Measurements from ENCODE around the gene BIN1.

The BIN1 gene

DNA sequence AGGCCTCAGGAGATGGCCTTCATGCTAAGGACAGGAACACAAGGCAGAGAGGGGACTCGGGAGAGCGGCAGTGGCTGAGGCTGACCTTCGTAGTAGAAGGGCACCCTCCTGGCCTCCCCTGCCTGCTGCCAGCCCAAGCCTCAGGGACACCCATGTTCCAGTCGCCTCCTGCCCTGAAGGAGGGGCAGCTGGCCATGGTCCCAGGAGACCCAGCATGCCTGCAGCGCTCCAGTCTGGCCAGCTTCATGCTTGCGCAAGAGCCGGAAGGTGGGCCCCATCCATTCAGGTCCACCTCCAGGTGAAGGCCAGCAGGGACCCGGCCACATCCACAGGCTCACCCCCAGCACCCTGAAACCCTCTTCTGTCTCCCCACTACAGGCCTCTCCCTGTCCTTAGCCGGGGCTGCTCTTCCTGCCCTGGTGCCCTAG is 35.0 kb downstream of the BIN1 start:
- no peak overlapping the region for H3K4me2 ChIP-seq (ENCODE audit: low read depth, low read length)
- no peak overlapping the region for H3K4me3 ChIP-seq (ENCODE audit: low read length)
- no peak overlapping the region for H3K27ac ChIP-seq (ENCODE audit: low read length)
- H3K9me3 ChIP-seq (replicated peaks; ENCODE audit: insufficient read depth, low read length), result no peaks in the 10 kb centered on the region
- H3K36me3 ChIP-seq (replicated peaks; ENCODE audit: insufficient read depth, low read length), result no peaks in the 10 kb centered on the region
- no peaks in the 10 kb centered on the region for H4K20me1 ChIP-seq (ENCODE audit: insufficient read depth, low read length)
- no peak for DNase-seq
- H2AFZ ChIP-seq (ENCODE audit: low read length), result no peak overlapping the region
- H3K27me3 ChIP-seq (replicated peaks; ENCODE audit: insufficient read depth, low read length), result no peaks in the 10 kb centered on the region
- no peaks in the 10 kb centered on the region for H3K9me2 ChIP-seq (replicated peaks; ENCODE audit: insufficient read depth, low read length)
- no peaks in the 10 kb centered on the region for H3K79me2 ChIP-seq (ENCODE audit: low read length)
- H3K4me1 ChIP-seq (ENCODE audit: low read length), result 0 out of 2 replicates have a peak, but pooled peaks cover 5% of the 10 kb centered on the region
- no peak overlapping the region for H3K9ac ChIP-seq (ENCODE audit: low read length)
- no peaks in the 10 kb centered on the region for H3F3A ChIP-seq (ENCODE audit: insufficient read depth, low read length)
- TF ChIP-seq, protein P1, sequence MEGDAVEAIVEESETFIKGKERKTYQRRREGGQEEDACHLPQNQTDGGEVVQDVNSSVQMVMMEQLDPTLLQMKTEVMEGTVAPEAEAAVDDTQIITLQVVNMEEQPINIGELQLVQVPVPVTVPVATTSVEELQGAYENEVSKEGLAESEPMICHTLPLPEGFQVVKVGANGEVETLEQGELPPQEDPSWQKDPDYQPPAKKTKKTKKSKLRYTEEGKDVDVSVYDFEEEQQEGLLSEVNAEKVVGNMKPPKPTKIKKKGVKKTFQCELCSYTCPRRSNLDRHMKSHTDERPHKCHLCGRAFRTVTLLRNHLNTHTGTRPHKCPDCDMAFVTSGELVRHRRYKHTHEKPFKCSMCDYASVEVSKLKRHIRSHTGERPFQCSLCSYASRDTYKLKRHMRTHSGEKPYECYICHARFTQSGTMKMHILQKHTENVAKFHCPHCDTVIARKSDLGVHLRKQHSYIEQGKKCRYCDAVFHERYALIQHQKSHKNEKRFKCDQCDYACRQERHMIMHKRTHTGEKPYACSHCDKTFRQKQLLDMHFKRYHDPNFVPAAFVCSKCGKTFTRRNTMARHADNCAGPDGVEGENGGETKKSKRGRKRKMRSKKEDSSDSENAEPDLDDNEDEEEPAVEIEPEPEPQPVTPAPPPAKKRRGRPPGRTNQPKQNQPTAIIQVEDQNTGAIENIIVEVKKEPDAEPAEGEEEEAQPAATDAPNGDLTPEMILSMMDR (IDR thresholded peaks at IDR 0.05; ENCODE audit: low read length), result no peak
- no peak for TF ChIP-seq EZH2phosphoT487 (IDR thresholded peaks at IDR 0.05; ENCODE audit: low read length)
- no peak for TF ChIP-seq EZH2 (optimal IDR thresholded peaks at IDR 0.05; ENCODE audit: low read depth, low read length)

DNA sequence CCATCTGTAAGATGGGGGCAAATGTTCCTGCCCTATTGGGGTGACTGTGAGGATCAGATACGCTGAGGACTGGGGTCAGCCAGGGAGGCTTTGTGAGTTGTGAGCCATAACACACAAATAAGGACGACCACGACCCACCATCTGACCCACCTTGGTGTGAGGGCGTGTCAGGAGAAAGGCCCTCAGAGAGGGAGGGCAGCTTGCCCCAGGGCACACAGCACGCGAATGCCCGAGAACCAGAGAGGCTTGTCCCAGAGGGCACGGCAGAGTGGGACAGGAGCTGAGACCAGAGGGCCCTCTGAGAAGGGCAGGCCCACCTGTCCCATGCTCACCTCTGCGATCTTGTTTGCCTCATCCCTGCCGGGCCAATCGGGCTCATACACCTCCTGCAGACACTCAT is 36.7 kb downstream of the BIN1 start:
- TF ChIP-seq, protein P1 (IDR thresholded peaks at IDR 0.05; ENCODE audit: low read length), result no peak
- TF ChIP-seq EZH2 (optimal IDR thresholded peaks at IDR 0.05; ENCODE audit: low read depth, low read length), result no peak
- TF ChIP-seq EZH2phosphoT487 (IDR thresholded peaks at IDR 0.05; ENCODE audit: low read length), result no peak
- no peak overlapping the region for H3K4me2 ChIP-seq (ENCODE audit: low read depth, low read length)

DNA sequence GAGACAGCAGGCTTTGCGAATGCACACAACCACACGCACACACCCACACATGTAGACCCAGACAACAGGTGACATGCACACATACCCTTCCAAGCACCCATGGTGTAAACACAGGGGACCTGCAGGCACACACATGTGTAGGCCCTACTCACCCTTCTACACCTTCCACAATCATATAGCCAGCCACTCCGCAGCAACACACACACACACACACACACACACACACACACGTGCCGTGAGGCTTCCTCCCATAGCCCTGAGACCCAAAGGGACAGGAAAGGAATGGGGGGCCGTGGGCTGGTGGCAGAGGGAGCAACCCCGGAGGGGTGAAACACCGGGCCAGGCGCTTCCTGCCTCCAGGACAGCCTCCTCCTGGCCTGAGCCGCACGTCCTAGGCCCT is 37.4 kb downstream of the BIN1 start:
- Histone ChIP-seq H2AFZ (ENCODE audit: low read length) (no peak overlapping the region), H3K79me2 (ENCODE audit: low read length) (no peaks in the 10 kb centered on the region), H4K20me1 (ENCODE audit: insufficient read depth, low read length) (no peaks in the 10 kb centered on the region), H3K9ac (ENCODE audit: low read length) (no peak overlapping the region), H3K4me1 (ENCODE audit: low read length) (peaks cover 13% of the 10 kb centered on the region; the same call in 1 of the 2 replicates), H3K4me2 (ENCODE audit: low read depth, low read length) (no peak overlapping the region), H3K36me3 (replicated peaks; ENCODE audit: insufficient read depth, low read length) (no peaks in the 10 kb centered on the region), H3K27ac (ENCODE audit: low read length) (no peak overlapping the region), H3K9me3 (replicated peaks; ENCODE audit: insufficient read depth, low read length) (no peaks in the 10 kb centered on the region), H3K27me3 (replicated peaks; ENCODE audit: insufficient read depth, low read length) (no peaks in the 10 kb centered on the region), H3K9me2 (replicated peaks; ENCODE audit: insufficient read depth, low read length) (no peaks in the 10 kb centered on the region), H3K4me3 (ENCODE audit: low read length) (no peak overlapping the region), H3F3A (ENCODE audit: insufficient read depth, low read length) (no peaks in the 10 kb centered on the region)
- no peak for DNase-seq
- no peak for TF ChIP-seq EZH2phosphoT487 (IDR thresholded peaks at IDR 0.05; ENCODE audit: low read length)
- TF ChIP-seq EZH2 (optimal IDR thresholded peaks at IDR 0.05; ENCODE audit: low read depth, low read length), result no peak
- TF ChIP-seq, protein P1 (IDR thresholded peaks at IDR 0.05; ENCODE audit: low read length), result no peak

More for the DNA sequence above, 36.7 kb downstream of the BIN1 start:
- no peak for DNase-seq
- no peaks in the 10 kb centered on the region for H4K20me1 ChIP-seq (ENCODE audit: insufficient read depth, low read length)
- no peaks in the 10 kb centered on the region for H3K27me3 ChIP-seq (replicated peaks; ENCODE audit: insufficient read depth, low read length)
- H3K79me2 ChIP-seq (ENCODE audit: low read length), result no peaks in the 10 kb centered on the region
- H3K9ac ChIP-seq (ENCODE audit: low read length), result no peak overlapping the region
- H3K36me3 ChIP-seq (replicated peaks; ENCODE audit: insufficient read depth, low read length), result no peaks in the 10 kb centered on the region
- no peaks in the 10 kb centered on the region for H3F3A ChIP-seq (ENCODE audit: insufficient read depth, low read length)
- no peaks in the 10 kb centered on the region for H3K9me3 ChIP-seq (replicated peaks; ENCODE audit: insufficient read depth, low read length)
- H3K27ac ChIP-seq (ENCODE audit: low read length), result no peak overlapping the region
- no peak overlapping the region for H2AFZ ChIP-seq (ENCODE audit: low read length)
- no peaks in the 10 kb centered on the region for H3K9me2 ChIP-seq (replicated peaks; ENCODE audit: insufficient read depth, low read length)
- H3K4me1 ChIP-seq (ENCODE audit: low read length), result peaks cover 7% of the 10 kb centered on the region; the same call in 1 of the 2 replicates
- no peak overlapping the region for H3K4me3 ChIP-seq (ENCODE audit: low read length)
